HS-5 (cell line): ENCODE data around the gene KCNMB4.
A peak's percentile ranks its signal among the peaks of the same experiment; 100 is the strongest.
"Not testable (repeated sequence)": the region's sequence is repeated elsewhere in the genome, so short reads cannot be mapped to it uniquely, and the experiment has no call there.

Experiments used
- DNase-seq: peaks from one replicate; pipeline ENCODE4 v3.0.0-alpha.2; 2012; ENCODE audit warnings: low read depth

The KCNMB4 gene

DNA sequence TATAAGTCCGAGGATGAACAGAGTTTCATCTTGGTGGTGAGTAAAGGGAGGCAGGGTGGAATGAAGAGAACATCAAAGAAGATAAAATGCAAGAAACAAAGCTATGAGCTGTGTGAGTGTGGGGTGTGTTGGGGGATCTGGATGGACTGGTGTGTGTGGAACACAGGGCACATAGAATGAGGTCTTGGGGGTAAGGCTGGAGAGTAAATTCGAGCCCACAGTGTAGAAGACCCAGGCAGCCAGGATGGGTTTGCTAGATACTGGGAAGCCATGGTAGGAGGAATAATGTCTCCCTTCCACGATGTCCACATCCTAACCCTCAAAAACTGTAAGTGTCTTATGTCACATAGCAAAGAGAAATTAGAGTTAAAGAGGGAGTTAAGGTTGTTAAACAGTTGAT is 6.8 kb downstream of the KCNMB4 start:
- no peak for DNase-seq

DNA sequence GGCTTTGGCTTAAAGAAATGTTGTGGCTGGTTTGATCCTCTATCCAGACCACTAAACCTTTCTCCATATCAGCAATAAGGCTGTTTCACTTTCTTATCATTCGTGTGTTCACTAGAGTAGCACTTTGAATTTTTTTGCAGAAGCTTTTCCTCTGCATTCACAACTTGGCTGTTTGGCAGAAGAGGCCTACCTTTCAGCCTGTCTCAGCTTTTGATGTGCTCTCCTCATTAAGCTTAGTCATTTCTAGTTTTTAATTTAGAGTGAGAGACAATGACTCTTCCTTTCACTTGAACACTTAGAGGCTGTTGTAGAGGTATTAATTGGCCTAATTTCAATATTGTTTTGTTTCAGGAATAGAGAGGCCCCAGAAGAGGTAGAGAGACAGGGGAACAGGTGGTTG is 13.8 kb downstream of the KCNMB4 start:
- no peak for DNase-seq

DNA sequence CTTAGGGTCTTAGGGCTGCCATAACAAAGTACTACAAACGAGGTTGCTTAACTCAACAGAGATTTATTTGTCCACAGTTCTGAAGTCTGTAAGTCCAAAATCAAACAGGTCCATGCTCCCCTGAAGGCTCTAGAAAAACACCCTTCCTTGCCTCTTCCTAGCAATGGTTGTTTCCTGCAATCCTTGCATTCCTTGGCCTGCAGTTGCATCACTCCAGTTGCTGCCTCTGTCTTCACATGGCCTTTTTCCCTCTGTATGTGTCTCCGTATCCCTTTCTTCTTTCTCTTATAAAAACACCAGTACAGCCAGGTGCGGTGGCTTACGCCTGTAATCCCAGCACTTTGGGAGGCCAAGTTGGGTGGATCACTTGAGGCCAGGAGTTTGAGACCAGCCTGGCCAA is 17.4 kb downstream of the KCNMB4 start:
- DNase-seq = no peak

DNA sequence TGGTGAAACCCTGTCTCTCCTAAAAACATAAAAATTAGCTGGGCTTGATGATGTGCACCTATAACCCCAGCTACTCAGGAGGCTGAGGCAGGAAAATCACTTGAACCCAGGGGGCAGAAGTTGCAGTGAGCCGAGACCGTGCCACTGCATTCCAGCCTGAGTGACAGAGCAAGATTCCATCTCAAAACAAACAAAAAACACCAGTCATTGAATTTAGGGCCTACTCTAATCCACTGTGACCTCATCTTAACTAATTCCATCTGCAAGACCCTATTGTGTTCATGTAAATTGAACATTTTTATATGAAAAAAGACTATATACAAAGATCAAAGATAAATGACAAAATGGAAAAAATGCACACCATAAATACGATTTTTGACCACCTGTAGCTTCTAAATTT is 17.8 kb downstream of the KCNMB4 start:
- no peak for DNase-seq

DNA sequence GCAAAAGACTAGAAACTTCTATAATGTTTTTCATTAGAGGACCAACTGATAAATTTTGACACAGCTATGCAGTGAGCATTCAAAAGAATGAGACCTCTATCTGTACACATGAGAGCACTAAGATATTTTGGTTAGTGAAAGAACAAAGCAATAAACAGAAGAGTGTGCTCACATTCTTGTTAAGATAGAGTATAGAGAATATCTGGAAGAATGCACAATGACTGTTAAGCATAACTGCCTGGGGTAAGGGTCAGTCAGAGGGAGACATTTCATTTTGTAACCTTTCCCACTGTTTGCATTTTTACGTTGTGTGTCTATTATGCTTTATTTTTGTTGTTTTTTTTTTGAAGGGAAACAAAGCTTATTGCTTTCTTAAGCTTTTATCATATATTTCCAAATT is 20.7 kb downstream of the KCNMB4 start:
- no peak for DNase-seq

DNA sequence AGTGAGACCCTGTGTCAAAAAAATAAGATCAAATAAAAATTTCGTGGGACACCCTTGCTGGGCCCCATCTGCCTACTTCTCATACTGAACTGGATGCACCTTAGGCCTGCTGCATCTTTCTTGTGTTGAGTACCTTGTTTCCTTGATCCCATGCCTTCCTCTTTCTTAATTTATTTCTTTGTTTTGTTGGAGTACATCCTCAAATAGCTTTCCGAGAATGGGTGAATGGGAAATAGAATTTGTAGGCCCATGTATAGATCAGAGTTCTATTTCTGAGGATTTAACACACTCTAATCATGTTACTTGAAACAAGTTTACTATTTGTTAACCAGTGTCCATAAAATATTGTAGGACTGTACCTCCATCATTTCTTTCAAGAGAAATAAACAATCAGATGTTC is 23.6 kb downstream of the KCNMB4 start:
- DNase-seq = no peak

DNA sequence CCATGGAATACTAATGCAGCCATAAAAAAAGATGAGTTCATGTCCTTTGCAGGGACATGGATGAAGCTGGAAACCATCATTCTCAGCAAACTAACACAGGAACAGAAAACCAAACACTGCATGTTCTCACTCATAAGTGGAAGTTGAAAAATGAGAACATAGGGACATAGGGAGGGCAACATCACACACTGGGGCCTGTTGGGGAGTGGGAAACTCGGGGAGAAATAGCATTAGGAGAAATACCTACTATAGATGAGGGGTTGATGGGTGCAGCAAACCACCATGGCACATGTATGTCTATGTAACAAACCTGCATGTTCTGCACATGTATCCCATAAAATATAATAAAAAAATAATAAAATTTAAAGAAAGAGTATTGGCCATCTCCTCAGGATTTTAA is 26.5 kb downstream of the KCNMB4 start:
- DNase-seq = not testable (repeated sequence)

DNA sequence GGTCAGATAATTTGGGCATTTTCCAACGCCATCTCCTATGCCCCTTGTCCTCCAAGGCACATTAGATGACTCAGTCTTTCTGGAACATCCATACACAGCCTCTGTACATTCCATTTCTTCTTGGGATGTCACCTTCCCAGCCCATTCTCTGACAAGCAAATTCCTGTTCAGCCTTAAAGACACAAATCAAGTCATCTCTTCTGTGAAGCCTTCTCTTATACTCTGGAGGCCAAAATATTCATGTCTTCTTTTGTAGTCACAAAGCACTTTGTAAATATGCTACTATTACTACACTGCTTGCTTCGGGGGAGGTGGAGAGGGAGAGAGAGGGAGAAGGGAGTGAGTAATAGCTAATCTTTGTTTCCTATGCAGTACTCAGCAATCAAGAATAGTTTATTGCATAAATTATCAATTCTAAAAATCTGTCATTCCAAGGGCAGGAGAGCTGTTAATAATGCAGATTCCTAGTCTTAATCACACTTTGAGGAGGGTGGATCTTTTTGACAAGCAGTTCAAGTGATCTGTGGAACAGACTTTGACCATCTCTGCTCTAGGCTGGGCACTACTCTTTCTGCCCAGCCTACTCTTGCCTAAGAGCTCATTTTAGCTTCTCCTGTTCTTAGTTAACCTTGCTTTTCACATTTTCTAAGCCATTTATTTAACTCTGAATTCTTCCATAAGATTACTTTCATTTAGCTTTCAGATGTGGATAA is 27.9 kb downstream of the KCNMB4 start:
- DNase-seq = peak; percentile 19

DNA sequence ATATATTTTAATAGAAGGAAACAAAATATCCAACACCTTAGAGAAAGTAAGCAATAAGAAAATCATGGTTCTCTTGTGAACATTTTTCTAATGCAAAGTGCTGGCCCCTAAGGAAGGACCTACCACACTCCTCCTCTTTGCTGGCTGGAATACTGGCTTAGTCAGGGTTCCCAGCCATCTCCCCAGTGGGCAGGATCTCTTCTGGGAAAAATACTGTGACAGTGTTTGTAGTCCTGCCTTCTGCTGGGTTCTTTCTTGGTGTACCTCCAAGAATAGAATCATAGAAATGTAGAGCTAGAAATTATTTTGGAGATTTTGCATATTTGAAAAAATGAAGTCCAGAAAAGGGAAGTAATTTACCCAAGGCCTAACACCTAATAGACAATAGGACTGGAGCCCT is 31.9 kb downstream of the KCNMB4 start:
- DNase-seq = no peak

DNA sequence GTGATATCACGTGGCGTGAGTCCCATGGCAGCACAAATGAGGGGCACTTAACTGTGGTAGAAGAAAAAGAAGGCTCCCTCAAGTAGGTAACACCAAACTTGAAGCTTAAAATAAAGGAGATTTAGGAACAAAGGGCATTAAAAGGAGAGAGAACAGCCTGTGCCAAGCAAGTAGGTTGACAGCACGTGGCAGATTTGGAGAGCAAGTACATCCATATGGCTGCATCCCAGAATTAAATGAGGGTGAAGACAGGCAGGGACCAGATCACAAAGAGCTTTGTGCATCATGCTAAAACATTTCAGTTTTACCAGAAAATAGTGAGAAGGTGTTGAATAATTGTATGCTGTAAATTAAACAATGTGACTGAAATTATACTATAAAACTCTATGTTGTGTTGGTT is 32.8 kb downstream of the KCNMB4 start:
- no peak for DNase-seq

DNA sequence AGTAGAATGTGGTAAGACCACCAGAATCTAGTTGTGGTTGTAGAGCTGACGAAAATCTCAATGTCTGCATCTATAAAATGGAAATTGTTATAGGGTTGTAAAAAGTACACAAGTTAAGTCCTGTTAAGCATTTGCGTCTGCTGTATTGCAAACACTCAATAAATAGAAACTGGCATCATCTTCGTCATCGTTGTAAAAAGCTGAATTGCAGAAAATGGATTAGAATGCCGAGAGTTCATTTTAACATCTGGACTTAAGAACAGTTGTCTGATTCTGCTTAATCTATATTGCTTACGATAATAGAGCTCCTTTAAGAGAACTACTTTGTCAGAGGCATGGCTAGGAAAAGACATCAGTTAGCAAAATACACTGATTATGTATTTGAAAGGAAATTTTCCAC is 33.2 kb downstream of the KCNMB4 start:
- DNase-seq = no peak

DNA sequence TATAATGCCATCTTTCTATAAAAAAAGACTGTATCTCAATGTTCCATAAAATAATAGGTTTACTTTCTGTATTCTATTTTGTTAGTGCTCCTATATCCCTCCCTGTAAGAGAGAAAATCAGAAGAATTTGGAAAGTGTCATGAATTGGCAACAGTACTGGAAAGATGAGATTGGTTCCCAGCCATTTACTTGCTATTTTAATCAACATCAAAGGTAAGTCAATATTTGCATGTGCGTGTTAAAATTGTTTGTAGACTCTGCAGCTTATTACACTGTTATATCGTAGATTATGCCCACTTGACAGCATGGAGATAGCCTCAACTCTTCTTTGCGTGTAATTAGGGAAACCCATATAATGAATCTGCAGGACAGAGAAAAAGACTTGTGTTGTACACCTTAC is 34.0 kb downstream of the KCNMB4 start:
- no peak for DNase-seq

DNA sequence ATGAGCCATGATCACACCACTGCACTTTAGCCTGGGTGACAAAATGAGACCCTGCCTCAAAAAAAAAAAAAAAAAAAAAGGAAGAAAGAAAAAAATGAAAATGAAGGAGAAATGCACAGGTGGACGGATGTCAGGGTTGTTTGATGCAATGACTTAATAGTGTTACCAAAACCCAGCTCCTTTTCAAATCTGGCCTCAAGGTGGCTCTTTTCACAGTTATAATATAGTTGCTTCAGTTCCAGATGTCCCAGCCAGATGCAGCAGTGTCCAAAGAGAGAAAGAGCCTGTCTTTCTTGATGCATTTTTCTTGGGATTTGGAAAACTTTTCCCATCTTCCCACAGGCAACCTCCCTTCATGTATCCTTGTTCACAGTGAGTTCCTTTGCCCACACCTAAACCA is 36.5 kb downstream of the KCNMB4 start:
- DNase-seq = no peak

DNA sequence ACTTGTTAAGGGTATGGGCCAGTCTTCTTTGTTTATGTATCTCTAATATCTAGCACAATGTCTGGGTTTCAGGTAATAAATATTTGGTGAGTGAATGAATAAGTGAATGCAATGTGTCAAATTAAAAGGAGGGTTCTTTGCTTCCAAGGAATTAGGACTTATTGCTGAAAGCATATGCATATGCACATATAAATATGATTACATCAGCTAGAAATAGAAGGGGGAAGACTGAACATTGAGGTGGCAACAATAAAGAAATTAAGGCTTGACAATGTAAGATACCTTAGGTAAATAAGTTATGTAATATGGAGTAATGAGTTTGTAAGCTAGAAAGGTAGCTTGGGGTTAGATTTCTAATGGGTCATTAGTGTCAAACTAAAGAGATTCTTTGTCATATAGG is 37.7 kb downstream of the KCNMB4 start:
- no peak for DNase-seq

DNA sequence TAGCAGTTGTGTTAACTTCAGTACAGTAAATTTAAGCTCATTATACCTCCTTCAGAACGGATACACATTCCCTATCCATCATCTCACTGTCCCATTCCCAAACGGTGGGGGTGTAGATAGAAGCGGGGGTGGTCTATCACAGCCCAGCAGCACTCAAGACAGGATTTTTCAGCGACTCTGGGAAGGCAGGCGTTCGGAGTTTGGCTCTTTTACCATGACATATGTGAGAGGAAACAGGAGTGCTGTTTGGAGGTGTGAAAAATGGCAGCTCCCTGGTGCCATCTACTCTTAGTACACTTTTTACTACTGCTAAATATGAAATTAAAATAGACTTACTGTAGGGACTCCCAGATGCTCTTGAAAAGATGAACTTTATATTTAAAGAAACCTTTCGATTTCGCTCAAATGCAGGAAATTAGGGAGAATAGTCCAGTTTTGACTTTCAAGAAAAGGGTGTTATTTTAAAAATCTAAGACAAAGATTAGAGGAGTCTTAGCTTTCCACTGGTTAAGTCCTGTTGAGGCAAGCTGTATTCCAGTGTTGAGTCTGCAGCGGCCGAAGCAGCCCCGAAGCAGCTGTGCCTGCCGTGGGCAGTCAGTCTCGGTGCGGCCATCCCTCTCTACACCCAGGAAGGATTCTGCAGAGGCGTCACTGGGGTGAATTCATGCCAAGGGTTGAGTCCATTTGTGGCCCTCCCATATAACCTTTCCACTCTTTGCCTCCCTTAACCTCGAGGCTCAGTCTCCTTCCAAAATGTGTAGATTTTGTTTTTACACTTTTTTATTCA is 42.1 kb downstream of the KCNMB4 start:
- no peak for DNase-seq

DNA sequence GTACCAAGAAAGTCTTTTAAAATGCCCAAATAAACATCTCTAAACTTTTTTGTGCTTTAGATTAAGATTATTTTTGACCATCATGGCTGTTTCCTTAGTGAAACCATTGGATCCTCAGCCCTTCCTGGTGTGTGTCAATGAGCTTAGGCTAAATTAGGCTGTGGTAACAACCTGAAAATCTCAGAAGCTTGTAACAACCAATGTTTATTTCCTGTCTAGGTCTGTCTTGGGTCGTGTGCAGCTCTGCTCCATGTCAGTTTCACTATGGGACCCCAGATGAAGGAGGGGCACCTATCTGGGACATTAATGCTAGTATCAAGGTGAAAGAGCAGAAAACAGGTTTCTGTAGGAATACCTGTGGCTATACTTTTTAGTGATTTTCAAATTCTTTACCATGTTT is 49.9 kb downstream of the KCNMB4 start:
- no peak for DNase-seq

DNA sequence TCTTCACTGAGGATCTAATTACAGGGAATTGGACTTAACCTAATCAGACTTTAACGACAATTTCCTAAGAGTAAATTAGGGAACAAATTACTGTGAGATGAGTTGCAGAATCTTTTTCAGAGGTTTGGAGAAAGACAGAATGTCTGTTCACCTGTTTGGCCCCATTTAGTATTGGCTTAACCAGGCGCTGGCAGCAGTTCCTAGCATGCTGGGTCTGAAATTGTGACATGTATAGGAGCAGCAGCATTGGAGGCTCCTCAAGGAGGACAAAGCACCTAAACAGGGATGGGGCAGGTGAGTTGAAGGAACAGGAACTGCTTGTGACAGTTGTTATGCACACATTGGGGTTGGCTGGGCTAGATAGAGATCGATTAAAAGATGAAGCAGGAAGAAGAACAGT is 51.0 kb downstream of the KCNMB4 start:
- no peak for DNase-seq

DNA sequence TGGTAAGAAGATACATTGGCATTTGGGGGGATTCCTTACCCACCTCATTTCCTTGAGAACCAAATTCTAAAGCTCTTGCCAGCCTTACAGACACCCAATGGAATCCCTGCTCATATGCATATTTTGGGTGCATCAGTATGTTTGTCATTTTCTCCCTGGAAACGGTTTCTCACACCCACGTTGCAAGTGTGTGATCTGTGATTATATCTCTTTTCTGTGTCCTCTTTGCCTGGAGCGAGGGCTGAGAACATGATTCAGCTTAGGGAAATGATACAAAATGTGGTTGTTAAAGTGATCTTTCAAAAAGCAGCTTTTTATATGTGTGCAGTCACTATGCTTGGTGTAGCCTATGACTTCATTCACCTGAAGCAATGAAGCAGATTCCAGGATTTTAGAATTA is 52.0 kb downstream of the KCNMB4 start:
- DNase-seq = no peak

DNA sequence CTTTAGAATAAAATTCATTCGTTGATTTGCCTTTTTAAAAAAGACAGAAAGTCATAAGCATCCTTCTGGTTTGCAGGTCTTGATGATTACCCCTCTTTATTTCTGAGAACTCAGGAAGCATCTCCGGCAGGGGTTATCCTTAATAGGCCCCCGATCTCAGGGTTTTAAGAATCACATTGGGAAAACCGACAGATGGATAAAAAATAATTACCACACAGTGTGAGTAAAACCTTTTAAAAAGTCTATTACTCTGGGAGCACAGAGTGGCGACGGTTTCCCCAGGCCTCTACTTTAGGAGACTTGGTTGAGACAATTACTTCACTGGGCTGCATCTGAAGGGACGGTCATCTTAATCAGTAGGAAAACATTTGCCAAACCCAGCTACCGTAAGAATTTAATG is 56.5 kb downstream of the KCNMB4 start:
- DNase-seq = no peak

DNA sequence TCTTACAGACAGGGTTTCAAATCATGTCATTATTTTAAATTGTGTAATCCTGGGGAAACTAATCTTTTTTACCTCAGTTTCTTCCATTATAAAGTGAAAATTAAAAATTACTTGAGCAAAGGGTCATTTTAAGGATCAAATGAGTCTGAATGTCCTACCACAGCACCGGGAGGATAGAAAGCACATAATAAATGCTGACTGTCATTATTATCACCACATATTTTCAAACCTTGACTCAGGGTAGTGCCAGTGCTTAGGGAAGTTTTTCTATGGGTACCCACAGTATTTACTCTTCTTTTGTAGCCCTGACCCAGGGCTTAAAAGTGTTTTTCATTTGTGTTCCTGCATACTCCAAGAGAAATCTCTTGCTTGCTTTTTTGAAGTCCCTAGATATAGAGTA is 60.5 kb downstream of the KCNMB4 start:
- DNase-seq = no peak

DNA sequence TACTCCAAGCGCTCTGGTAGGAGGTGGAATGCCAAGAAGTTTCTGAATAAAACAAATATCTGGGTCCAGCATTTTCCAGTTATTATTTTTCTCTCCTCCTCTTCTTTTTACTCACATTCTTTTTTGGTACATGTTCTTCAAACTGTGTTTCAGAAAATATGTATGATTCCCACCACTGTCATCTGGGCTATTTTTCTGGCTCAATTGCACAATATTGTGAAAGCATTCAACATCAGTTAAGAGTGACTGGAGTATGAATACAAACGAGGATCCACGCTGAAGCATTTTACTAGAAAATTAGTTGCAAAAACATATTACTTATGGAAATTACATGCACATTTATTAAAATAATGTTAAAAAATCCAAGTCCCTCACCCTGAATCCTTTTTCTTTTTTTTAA is 61.5 kb downstream of the KCNMB4 start:
- no peak for DNase-seq

DNA sequence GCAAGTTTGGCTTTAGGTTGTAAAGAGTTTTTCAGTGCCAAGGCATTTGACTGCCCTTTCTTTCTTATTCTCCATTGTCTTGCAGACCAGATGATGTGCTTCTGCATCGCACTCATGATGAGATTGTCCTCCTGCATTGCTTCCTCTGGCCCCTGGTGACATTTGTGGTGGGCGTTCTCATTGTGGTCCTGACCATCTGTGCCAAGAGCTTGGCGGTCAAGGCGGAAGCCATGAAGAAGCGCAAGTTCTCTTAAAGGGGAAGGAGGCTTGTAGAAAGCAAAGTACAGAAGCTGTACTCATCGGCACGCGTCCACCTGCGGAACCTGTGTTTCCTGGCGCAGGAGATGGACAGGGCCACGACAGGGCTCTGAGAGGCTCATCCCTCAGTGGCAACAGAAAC is 64.3 kb downstream of the KCNMB4 start:
- no peak for DNase-seq

DNA sequence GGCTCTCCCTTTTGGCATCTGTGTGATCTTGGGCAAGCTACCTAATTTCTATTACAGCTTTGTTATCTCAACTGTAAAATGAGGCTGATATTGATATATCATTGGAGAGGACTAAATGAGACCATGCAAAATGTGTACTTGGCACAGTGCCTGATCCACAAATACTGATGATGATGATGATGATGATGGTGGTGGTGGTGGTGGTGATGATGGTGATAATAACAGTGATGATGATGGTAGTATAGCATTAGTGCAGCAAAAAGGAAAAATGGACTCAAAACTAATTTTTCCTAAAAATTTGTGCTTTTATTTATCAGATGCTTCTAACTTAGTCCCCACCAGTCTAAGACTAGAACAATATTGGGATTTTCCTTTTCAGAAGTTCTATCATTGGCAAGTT is 70.7 kb downstream of the KCNMB4 start:
- DNase-seq = no peak
